Loucy (cell line): ENCODE results near the gene TMPRSS7.

ENCODE experiments used
- CTCF ChIP-seq: fragments of 200-600 bp; sonication (generic); conservative IDR thresholded peaks from 2 replicates; pipeline ENCODE4 v1.5.1; 2014; ENCODE audit warnings: mild to moderate bottlenecking, antibody characterized with exemption, low read length
- EZH2phosphoT487 ChIP-seq: fragments of 200-600 bp; IDR thresholded peaks from 2 replicates; pipeline ENCODE4 v1.6.1; 2018; ENCODE audit warnings: antibody characterized with exemption, mild to moderate bottlenecking, moderate library complexity, borderline replicate concordance

- TF ChIP-seq CTCF (no peak), EZH2phosphoT487 (no peak)
Observed at GRCh38 chr3:112093180-112093522, 58.6 kb downstream of the TMPRSS7 start.
